Measurements from ENCODE around the gene FAM200B.

FAM200B gene

GRCh38 chr4:15736514-15737050, 55.0 kb downstream of the FAM200B start:
- DNase-seq (ENCODE audit: low read depth in 2 of 2): no peak

- DNase-seq (ENCODE audit: low read depth in 2 of 2): no peak
Measured at GRCh38 chr4:15737255-15737654, 55.6 kb downstream of the FAM200B start.

- no peak for DNase-seq (ENCODE audit: low read depth in 2 of 2)
Measured at GRCh38 chr4:15738877-15739276, 57.2 kb downstream of the FAM200B start.

Measured in stimulated activated CD8-positive, alpha-beta memory T cell treated with anti-CD3 and anti-CD28 coated beads, Interleukin-2, amount 100 ng/mL, for 48 hours (primary cell).